HG03196 (cell line): ENCODE data around the gene DCLK3.

Experiments
- ATAC-seq: cut with Tn5 transposase; IDR thresholded peaks from one replicate; pipeline ENCODE4 v1.9.1; 2021; ENCODE audit not compliant: unreplicated experiment

Gene DCLK3

GRCh38 chr3:36763850-36764703, at the start of gene DCLK3:
TSS of gene DCLK3 (minus strand) at chr3:36764553. CDS start at chr3:36764263, 290 bp downstream.
- no peak for ATAC-seq

DNA sequence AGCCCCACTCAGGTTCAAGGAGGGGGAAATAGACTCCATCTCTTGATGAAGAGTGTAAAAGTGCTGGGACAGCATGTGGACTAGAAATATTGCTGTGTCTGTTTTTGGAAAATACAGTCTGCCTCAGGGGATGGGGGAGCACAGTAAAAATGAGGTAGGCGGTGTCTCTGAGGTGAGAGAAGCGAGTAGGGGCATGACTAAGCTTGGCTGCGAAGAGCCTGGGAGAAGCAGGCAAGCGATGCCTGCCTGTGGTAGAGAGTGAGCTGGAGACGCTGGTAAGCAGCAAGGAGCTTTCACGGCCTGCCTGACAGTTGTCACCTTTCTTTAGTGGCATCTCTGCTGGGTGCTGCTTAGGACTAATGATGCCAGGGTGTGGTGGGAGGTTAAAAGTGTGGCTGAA, 49.0 kb upstream of the DCLK3 start:
- no peak for ATAC-seq

GRCh38 chr3:36812240-36812639, 47.9 kb upstream of the DCLK3 start:
- ATAC-seq, result no peak

DNA sequence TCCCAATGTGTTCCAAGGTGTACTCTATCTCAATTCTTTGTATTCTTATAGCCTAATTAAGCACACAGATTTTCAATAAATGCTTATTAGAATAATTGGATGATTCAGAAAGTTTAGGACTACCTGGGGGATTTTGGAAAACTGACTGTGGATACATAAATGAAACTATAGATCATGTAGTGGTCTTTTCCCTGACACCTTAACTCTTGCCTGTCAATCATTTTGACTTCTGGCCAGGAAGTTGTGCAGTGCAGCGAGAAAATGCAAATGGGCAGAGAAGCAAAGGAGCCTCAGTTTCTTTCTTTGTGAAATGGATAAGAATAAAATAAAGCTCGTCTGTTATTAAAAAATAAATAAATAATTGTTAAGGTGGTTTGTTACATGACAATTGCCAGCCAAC, 47.4 kb upstream of the DCLK3 start:
- ATAC-seq, result no peak

DNA sequence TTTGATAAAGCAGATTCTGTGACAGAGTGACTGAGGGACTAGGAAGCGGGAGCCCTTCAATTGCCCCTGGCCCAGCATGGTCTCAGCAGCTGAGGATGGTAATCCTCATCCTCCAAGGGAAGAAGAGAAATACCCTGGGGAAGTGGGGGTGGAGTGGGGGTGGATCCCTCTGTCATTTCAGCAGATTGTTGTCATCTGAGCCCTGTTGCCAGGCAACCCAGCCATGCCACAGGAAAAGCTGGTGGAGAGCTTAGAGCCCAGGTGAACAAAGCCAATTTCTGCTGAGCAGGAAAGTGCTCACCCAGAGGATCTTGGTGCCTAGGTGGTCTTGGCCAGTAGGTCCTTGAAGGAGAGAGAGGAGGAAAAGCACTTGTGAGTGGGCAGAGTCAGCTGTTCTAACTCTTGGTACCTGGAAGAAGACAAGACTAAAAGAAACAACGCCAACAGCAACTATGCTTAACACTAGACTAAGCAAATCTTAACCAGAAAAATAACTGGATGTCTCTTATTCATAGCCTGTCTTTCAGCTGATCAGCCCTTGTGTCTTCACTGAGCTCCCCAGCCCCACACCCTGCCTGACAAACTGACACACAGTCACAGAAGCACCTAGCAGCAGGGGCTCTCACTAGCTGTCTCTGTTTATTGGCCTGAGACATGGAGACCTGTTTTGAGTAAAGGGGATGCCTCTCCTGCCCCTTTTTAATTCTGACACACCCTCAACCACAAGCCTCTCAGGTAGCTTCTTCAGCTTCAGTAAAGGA, 40.1 kb upstream of the DCLK3 start:
- ATAC-seq, result no peak

GRCh38 chr3:36803091-36803791, 38.9 kb upstream of the DCLK3 start:
- ATAC-seq, result no peak

DNA sequence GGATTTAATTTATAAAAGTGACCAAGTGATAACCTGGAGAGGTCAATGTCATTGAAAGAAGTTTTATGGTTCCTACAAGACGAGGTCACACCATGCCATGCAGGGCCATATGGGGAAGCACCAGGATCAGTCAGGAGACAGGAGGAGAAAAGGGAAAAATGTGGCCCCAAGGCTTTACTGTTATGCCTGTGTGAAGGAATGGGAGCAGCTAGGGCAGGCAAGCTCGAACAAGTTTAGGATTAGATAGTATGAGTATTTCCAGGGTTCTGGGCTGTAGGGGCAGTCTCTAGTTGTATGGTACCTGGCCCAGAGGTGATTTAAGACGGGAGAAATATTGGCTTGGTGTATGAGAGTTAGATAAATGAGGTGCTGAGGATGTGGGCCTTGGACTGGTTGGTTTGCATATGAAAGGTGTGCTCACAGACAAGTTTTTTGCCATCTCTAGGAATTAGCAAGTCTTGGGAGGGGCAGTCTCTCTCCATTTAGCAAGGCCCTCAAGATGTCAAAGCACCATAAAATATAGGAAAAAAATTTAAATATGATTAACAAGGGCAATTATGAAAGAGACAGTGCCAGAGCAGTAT, 36.3 kb upstream of the DCLK3 start:
- no peak for ATAC-seq

DNA sequence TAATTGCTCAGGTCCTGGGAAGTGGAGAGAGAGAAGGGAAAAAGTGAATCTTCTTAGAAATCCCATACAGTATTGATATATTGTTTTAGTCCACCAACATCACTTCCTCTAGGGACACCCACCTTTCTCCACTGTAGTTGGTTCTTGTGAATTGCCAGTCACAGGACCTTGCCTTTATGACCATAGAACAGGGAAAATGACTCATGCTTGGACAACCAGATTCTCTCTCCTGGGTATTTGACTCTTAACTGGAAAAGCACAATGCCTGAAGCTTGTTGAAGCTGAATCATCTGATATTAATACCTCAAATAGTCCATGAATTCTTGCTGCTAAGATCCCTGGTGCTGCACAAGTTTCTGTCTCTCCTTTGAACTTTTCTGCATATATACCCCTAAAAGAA, 32.5 kb upstream of the DCLK3 start:
- ATAC-seq, result no peak

DNA sequence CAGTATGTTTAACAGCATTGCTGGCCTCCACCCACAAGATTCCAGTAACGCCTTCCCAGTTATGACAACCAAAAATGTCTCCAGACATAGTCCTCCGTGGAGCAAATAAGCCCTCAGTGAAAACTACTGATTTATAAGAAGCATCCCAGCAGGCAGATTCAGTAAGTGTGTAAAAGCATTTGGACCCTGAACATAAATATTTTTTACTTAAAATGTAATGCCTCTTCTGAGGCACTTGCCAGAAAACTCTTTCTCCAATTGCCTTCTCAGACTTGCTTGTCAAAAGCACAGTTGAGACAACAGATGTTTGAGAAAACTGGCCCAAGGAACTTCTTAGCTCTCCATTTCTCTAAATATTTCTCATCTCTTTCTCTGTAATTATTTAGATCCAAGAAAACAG, 31.8 kb upstream of the DCLK3 start:
- no peak for ATAC-seq

DNA sequence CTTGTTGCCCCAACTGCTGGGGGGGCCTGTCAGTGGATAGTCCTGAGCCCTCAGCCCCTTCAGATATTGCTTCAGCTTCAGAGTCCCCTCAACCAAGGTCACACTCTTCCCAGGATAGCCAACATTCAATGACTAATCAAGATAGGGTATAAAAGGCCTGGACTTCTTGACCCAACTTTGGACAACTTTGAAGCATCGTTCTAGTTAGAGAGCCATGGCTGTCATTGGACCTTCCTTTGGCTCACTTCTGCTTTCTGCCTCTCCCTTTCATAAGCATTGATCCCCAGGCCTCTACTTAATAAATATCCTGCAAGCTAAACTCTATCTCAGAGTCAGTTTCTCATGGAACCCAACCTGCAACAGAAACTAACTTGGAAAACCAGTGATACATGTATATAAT, 31.3 kb upstream of the DCLK3 start:
- ATAC-seq, result no peak

GRCh38 chr3:36792342-36792741, 28.0 kb upstream of the DCLK3 start:
- ATAC-seq, result no peak

- no peak for ATAC-seq
Observed at GRCh38 chr3:36790765-36791164, 26.4 kb upstream of the DCLK3 start.

- no peak for ATAC-seq
Observed at GRCh38 chr3:36786921-36787890, 22.9 kb upstream of the DCLK3 start.

GRCh38 chr3:36784138-36784635, 19.8 kb upstream of the DCLK3 start:
- no peak for ATAC-seq

GRCh38 chr3:36777424-36778218, 13.3 kb upstream of the DCLK3 start:
- peak; percentile 56 for ATAC-seq

DNA sequence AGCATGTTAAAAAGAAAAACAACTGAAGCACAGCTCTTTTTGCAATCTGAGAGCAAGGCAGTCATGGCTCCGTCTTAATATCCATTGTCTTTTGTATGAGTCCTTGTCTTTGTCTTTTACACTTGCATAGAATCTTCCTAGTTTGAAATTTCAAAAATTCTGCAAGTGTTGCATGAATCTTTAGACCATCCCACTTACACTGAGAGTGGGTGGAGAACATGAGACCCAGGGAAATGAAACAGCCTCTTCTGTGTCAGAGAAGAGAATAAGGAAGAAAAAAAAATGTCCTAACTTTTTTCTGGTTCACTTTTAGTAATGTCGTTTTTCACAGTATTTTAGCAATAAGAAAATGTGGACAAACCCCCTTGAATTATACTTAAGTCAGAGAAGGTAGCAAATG, 12.1 kb upstream of the DCLK3 start:
- ATAC-seq, result no peak

DNA sequence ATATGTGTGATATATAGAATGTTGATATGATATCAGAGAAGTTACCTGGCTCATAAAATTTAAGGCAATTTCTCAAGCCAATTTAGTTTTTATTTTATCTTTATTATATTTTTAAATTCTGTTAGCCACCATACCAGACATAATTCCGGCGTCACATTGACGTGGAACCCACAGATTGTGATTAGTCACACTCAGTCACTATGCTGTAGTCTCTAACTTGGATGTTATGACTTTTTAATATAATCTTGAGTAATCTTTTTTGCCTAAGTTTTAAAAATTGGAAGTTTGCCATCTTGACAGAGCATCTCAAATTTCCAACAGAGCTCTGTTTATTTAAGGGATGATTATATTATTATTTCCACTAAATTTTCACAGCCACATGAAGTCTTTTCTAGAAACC, 9.7 kb upstream of the DCLK3 start:
- ATAC-seq, result no peak

DNA sequence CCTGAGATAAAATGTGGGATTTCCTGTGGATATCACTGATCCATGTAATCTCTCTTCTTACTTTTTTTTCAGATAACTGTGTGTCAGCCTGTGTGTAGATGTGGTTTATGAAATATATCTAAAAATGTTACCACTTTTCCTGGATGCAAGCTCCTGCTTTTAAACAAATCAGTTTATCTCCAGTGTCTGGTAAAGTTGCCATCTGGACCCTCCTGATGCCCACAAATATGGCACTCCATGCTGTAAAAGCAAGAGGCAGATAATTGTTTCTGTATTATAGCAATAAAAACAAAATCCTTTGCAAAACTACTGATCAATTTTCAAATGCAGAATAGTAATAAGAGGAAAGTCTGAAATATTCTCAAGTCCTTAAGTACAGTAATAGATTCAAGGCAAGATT, 7.6 kb upstream of the DCLK3 start:
- ATAC-seq, result no peak

- ATAC-seq, result no peak
Observed at GRCh38 chr3:36769926-36770325, 5.6 kb upstream of the DCLK3 start.
